ENCODE measurements around the gene DENND1A.
"Not testable (repeated sequence)": the region's sequence is repeated elsewhere in the genome, so short reads cannot be mapped to it uniquely, and the experiment has no call there.

DENND1A gene

GRCh38 chr9:123414936-123415930 is 514.7 kb downstream of the DENND1A start:
- DNase-seq (ENCODE audit: low read depth), result no peak

DNA sequence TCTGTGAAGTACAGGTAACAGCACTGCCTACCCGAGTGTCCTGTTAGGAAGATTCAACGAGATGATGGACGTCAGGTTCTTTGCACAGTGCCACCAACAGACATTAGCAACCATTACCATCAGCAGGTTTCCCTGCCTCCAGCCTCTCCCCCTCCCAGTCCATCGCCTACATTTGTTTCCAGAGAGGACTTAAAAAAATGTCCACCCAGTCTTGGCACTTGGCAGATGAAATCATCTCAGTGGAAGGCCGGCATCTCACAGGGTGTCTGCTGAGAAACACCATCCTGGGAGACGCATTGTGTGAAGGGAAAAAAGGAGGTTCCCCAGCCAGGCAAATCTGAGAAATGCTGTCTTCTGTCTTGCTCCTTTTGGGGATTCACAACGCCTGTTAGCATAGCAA is 515.7 kb downstream of the DENND1A start:
- DNase-seq (ENCODE audit: low read depth), result no peak

DNA sequence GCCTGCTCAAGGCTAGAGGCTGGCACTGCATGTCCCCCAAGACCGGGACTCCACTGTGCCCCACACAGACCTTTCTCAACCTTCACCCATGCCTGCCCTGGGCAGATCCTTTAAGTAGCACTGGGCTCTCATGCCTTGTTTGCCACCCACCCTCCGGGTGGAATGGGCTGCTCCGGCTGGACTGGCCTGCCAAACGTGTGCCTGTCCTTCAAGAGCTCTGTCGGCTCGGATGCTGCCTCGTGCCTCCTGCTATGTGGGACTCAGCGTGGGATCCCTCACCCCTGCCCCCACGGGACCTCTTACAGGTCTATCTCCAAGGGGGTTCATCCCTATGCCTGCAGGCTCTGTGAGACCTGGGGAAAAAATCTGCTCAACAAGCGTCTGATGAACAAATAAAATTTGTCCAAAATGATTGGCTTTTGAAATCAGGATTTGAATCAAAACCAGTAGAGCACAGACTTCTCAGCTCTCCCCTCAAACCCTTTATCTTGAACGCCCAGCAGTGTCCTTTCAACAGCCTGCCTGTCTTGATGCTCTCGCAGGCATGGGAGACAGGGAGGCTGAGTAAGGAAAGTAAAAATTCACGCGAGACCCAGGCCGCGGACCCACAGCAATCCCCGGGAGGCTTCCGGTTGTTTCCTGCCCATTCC is 517.6 kb downstream of the DENND1A start:
- no peak for DNase-seq (ENCODE audit: low read depth)

DNA sequence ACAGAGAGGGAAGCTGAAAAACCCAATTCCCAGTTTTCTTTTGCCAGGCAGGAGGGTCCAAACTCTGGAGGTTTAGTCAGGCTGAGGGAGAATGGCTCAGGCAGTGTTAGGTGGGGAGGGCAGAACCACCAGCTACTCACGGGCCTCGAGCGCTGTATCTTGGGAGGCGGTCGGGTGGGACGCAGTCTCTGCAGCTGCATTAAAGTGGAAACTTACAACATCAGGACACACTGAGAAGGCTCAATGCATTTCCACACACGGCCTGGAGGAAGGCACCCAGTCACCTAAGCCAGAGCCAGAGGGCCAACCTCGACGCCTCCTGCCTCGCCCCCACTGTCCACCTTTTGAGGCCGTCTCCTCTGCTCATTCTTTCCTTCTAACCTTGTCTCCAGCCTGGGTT is 518.3 kb downstream of the DENND1A start:
- no peak for DNase-seq (ENCODE audit: low read depth)

GRCh38 chr9:123411191-123411590 is 518.7 kb downstream of the DENND1A start:
- no peak for DNase-seq (ENCODE audit: low read depth)

- DNase-seq (ENCODE audit: low read depth), result no peak
These were observed 519.5 kb downstream of the DENND1A start for GRCh38 chr9:123410281-123410910.

GRCh38 chr9:123408313-123409262 is 521.3 kb downstream of the DENND1A start:
- no peak for DNase-seq (ENCODE audit: low read depth)

DNA sequence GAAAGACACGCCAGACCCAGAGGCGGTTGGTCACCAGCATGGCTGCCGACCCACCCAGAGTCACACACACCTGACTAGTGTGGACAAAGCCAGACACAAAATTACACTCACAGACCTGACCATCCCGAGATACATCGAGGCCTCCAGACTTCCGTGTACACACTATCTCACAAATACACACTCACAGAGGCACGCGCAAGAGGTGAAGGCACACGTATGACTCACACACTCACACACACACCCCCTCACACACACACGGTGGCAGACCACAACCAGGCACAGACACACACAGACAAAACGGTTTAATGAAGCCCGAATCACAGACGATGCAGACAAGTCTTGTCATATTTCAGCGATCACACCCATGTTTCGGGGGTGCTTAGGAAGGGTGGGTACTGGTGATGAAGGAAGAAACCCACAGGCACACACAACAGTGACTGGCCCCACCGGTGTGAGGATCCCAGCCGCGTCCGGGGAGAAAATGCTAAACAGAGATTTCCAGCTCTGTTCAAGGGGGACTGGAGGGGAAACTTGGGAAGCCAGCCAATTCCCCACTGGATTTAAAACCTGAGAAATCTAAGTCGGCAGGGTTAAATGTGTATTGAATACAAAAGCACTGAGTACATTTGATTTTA is 522.6 kb downstream of the DENND1A start:
- no peak for DNase-seq (ENCODE audit: low read depth)

DNA sequence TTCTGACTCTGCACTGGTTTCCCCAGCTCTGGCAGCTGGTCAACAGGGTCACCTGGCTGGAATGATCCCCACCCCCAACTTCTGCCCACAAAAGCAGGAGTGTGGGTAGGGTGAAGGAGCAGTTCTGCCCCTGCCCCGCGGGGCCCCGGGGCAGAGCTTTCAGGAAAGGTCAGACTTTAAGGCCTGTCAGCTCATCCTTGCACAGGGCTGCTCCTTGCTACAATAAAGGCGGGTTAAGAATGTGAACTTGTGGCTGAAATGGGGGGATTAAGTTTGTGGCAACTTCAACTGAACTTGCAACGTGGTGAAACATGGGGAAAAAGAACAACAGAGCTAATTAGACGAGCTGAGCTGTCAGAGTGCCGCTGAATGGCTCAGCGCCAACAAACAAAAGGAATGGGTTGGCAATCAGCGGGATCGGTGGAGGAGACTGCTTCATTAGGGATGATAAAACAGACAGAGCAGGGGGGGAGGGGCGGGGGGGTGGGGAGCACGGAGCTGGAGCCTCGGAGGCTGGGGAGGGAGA is 523.2 kb downstream of the DENND1A start:
- no peak for DNase-seq (ENCODE audit: low read depth)

DNA sequence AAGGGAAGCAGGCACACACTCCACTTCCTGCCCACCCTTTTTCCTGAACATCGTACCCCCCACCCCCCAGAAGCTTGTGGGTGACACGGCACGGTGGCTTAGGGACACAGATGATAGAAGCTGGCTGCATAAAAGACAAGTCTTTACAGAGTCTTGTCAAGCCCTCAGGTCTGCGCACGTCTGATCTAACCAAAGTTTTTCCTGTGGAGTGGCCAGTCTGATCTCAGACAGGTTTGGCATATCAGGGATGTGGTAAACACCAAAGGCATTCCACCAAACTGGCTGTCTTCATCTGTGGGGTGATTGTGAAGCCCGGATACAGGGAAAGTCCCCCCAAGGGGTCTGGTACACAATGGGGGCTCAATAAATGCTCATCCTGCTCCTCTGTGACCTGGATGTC is 523.9 kb downstream of the DENND1A start:
- DNase-seq (ENCODE audit: low read depth), result no peak

- no peak for DNase-seq (ENCODE audit: low read depth)
These were observed 526.9 kb downstream of the DENND1A start for GRCh38 chr9:123402981-123403509.

- no peak for DNase-seq (ENCODE audit: low read depth)
These were observed 527.9 kb downstream of the DENND1A start for GRCh38 chr9:123401879-123402513.

- no peak for DNase-seq (ENCODE audit: low read depth)
These were observed 528.9 kb downstream of the DENND1A start for GRCh38 chr9:123400926-123401503.

DNA sequence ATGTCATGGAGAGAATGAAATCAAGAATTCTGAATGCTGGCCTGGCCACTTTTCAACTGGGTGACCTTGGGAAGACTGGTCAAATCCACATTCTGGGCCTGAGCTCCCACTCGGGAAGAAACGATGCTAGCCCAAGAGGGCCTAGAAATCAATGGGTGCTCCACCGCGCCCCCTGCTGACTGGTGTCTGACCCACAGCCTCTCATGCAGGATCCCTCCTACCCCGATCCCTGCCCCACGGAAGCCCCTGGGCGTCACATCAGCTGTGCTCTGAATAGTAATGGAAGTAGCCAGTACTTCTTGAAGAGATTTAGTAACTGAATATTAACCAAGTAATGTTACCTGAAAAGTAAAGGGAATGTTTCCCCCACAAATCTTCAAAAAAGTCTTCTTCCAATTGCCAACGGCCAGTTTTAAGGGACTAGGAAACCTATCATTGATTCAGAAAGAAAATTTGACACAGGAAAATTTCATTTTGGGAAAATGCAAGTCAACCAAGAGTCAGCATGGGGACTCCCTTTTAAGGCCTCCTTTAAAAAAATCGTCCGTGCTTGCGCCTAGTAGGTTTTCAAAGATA is 530.0 kb downstream of the DENND1A start:
- no peak for DNase-seq (ENCODE audit: low read depth)

DNA sequence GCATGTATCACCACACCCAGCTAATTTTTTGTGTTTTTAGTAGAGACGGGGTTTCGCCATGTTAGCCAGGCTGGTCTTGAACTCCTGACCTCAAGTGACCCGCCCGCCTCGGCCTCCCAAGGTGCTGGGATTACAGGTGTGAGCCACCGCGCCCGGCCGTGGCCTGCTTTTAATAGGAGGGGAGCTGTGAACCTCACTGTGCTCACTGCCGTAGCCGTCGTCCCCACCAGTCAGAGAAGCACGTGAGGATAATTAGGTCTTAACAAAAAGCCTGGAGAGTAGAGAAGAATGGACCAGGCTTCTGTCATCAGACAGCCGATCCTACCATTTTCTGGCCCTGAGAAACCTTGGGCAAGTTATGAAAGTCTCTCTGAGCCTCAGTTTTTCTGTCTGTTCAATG is 531.0 kb downstream of the DENND1A start:
- not testable (repeated sequence) for DNase-seq (ENCODE audit: low read depth)

DNA sequence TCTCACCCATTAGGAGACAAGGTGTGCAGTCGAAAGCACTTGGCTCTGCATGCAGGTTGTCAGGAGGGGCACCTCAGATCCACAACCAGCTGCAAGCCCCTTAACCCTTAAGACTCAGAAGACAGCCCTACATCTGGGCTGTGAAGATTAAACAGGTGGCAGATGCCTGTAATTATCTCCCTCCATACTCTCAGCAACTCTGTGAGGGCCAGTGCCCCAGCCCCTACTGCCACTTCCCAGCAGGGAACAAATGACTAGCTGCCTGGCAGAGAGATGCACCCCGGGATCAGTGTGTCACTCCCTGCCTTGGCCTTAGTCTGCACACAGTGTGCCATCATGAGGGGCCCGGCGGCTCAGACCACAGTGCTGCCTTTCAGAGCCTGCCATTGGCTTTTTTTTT is 532.0 kb downstream of the DENND1A start:
- DNase-seq (ENCODE audit: low read depth), result no peak

GRCh38 chr9:123395689-123396511 is 534.0 kb downstream of the DENND1A start:
- DNase-seq (ENCODE audit: low read depth), result no peak

DNA sequence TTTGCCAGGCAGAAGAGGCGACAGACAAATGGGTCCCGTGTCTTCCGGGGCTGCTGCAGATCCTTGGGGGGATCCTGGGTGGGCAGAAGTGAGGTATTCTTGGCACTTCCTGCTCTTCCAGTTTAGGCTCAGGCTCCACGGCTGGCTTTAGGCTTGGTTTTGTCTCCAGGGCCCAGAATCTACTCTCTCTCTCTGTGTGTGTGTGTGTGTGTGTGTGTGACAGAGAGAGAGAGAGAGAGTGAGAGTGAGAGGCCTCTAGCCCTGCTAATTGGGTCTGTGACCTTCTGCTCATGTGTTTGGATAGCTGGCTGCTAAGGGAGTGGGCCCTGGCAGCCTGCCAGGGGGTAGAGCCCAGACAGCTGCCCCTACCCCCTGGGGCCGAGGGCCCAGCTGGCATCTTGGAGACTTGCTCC is 534.6 kb downstream of the DENND1A start:
- no peak for DNase-seq (ENCODE audit: low read depth)

Measured in activated gamma-delta T cell treated with anti-CD3 and anti-CD28 coated beads, Interleukin-2, amount 50 U/mL, for 16 hours (primary cell).